SK-N-SH treated with all-trans-retinoic acid at 6 μM for 48 hours (cell line): ENCODE measurements around the gene MAP3K10.
"Not testable (repeated sequence)": the region's sequence is repeated elsewhere in the genome, so short reads cannot be mapped to it uniquely, and the experiment has no call there.

Experiments used
- ATAC-seq: fragments of 200-7000 bp; cut with Tn5 transposase; 3 replicates; pipeline ENCODE4 v1.9.1; 2020; ENCODE audit warnings: mild to moderate bottlenecking, moderate library complexity
- ARNTL ChIP-seq: fragments of 450-650 bp; formaldehyde crosslinking; IDR thresholded peaks from 2 replicates; pipeline ENCODE4 v1.5.0; 2020; ENCODE audit warnings: low read depth, mild to moderate bottlenecking, moderate library complexity, borderline replicate concordance
- BACH2 ChIP-seq: fragments of 250-450 bp; sonication (Bioruptor Pico); IDR thresholded peaks from 2 replicates; pipeline ENCODE4 v1.9.0; 2021; ENCODE audit warnings: mild to moderate bottlenecking, borderline replicate concordance
- CREB5 ChIP-seq: fragments of 250-450 bp; sonication (Bioruptor Pico); IDR thresholded peaks from 2 replicates; pipeline ENCODE4 v1.5.1; 2020; ENCODE audit warnings: low read depth, mild to moderate bottlenecking, moderate library complexity
- CSDC2 ChIP-seq: fragments of 250-450 bp; sonication (Bioruptor Pico); IDR thresholded peaks from 2 replicates; pipeline ENCODE4 v1.5.0; 2020; ENCODE audit warnings: mild to moderate bottlenecking, moderate library complexity
- CSRNP3 ChIP-seq: fragments of 250-450 bp; sonication (Bioruptor Pico); IDR thresholded peaks from 2 replicates; pipeline ENCODE4 v1.5.1; 2021; ENCODE audit warnings: mild to moderate bottlenecking, moderate library complexity
- ESRRG ChIP-seq: fragments of 250-450 bp; sonication (Bioruptor Pico); IDR thresholded peaks from 2 replicates; pipeline ENCODE4 v1.6.1; 2021; ENCODE audit warnings: mild to moderate bottlenecking
- GLIS3 ChIP-seq: fragments of 250-450 bp; sonication (Bioruptor Pico); IDR thresholded peaks from 2 replicates; pipeline ENCODE4 v1.5.0; 2020; ENCODE audit warnings: mild to moderate bottlenecking, moderate library complexity
- ISL1 ChIP-seq: fragments of 250-450 bp; sonication (Bioruptor Pico); IDR thresholded peaks from 2 replicates; pipeline ENCODE4 v2.1.2; 2022; ENCODE audit warnings: mild to moderate bottlenecking, moderate library complexity
- OSR1 ChIP-seq: fragments of 250-450 bp; sonication (Bioruptor Pico); IDR thresholded peaks from 2 replicates; pipeline ENCODE4 v1.8.0; 2022; ENCODE audit warnings: moderate library complexity, mild to moderate bottlenecking, inconsistent platforms
- PATZ1 ChIP-seq: fragments of 250-450 bp; sonication (Bioruptor Pico); IDR thresholded peaks from 2 replicates; pipeline ENCODE4 v1.8.0; 2020; ENCODE audit warnings: mild to moderate bottlenecking, moderate library complexity, borderline replicate concordance
- POU6F1 ChIP-seq: fragments of 250-450 bp; sonication (Bioruptor Pico); IDR thresholded peaks from 2 replicates; pipeline ENCODE4 v1.8.0; 2021; ENCODE audit warnings: low read depth, mild to moderate bottlenecking, moderate library complexity, borderline replicate concordance
- PPARA ChIP-seq: fragments of 250-450 bp; sonication (Bioruptor Pico); IDR thresholded peaks from 2 replicates; pipeline ENCODE4 v1.5.0; 2020; ENCODE audit warnings: mild to moderate bottlenecking, borderline replicate concordance
- RARB ChIP-seq: fragments of 250-450 bp; sonication (Bioruptor Pico); IDR thresholded peaks from 2 replicates; pipeline ENCODE4 v1.8.0; 2021; ENCODE audit warnings: mild to moderate bottlenecking, moderate library complexity
- TCF4 ChIP-seq: fragments of 250-450 bp; sonication (Bioruptor Pico); IDR thresholded peaks from 2 replicates; pipeline ENCODE4 v1.8.0; 2021; ENCODE audit warnings: mild to moderate bottlenecking, moderate library complexity, borderline replicate concordance
- TOX ChIP-seq: fragments of 250-450 bp; sonication (Bioruptor Pico); IDR thresholded peaks from 2 replicates; pipeline ENCODE4 v1.8.0; 2021; ENCODE audit warnings: mild to moderate bottlenecking, moderate library complexity, borderline replicate concordance
- TSHZ2 ChIP-seq: fragments of 250-450 bp; sonication (Bioruptor Pico); IDR thresholded peaks from 2 replicates; pipeline ENCODE4 v1.5.0; 2020; ENCODE audit warnings: mild to moderate bottlenecking, moderate library complexity
- ZC3H10 ChIP-seq: fragments of 250-450 bp; sonication (Bioruptor Pico); IDR thresholded peaks from 2 replicates; pipeline ENCODE4 v1.5.1; 2021; ENCODE audit warnings: mild to moderate bottlenecking, moderate library complexity
- ZFP3 ChIP-seq: fragments of 250-450 bp; sonication (Bioruptor Pico); IDR thresholded peaks from 2 replicates; pipeline ENCODE4 v1.5.0; 2020; ENCODE audit warnings: mild to moderate bottlenecking, moderate library complexity
- ZFP30 ChIP-seq: fragments of 450-650 bp; formaldehyde crosslinking; IDR thresholded peaks from 2 replicates; pipeline ENCODE4 v1.5.0; 2022; ENCODE audit warnings: mild to moderate bottlenecking, moderate library complexity
- ZNF565 ChIP-seq: fragments of 450-650 bp; formaldehyde crosslinking; conservative IDR thresholded peaks from 2 replicates; pipeline ENCODE4 v1.5.0; 2020; ENCODE audit warnings: low read depth, mild to moderate bottlenecking, moderate library complexity
- ZNF70 ChIP-seq: fragments of 450-650 bp; formaldehyde crosslinking; IDR thresholded peaks from 2 replicates; pipeline ENCODE4 v1.5.0; 2020; ENCODE audit warnings: mild to moderate bottlenecking, moderate library complexity
- ZNF8 ChIP-seq: fragments of 450-650 bp; formaldehyde crosslinking; IDR thresholded peaks from 2 replicates; pipeline ENCODE4 v1.5.0; 2020; ENCODE audit warnings: mild to moderate bottlenecking, moderate library complexity

The MAP3K10 gene

GRCh38 chr19:40144947-40145748 lies 46.1 kb upstream of the MAP3K10 start:
- no peak for ATAC-seq
- TF ChIP-seq ZNF70 (CRISPR knock-in tag) (no peak), CSDC2 (no peak), TOX (CRISPR knock-in tag) (no peak), ZFP3 (no peak), CSRNP3 (CRISPR knock-in tag) (no peak), ESRRG (no peak), TSHZ2 (CRISPR knock-in tag) (no peak), ISL1 (CRISPR knock-in tag) (no peak), ZNF565 (no peak), ZNF8 (CRISPR knock-in tag) (no peak), POU6F1 (CRISPR knock-in tag) (no peak), GLIS3 (CRISPR knock-in tag) (no peak), ARNTL (CRISPR knock-in tag) (no peak), ZFP30 (CRISPR knock-in tag) (no peak), PPARA (CRISPR knock-in tag) (no peak), ZC3H10 (no peak)

DNA sequence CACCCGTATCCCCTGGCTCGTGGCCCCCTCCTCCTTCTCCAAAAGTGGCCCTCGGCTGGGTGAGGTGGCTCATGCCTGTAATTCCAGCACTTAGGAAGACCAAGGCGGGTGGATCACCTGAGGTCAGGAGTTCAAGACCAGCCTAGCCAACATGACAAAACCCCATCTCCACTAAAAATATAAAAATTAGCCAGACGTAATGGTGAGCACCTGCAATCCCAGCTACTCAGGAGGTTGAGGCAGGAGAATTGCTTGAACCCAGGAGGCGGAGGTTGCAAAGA lies 45.5 kb upstream of the MAP3K10 start:
- ATAC-seq = not testable (repeated sequence)

- peak; percentile 66 for ATAC-seq
- no peak for TF ChIP-seq PPARA (CRISPR knock-in tag)
- no peak for TF ChIP-seq OSR1
- TF ChIP-seq PATZ1 = no peak
- TF ChIP-seq CSRNP3 (CRISPR knock-in tag) = no peak
- TF ChIP-seq ARNTL (CRISPR knock-in tag) = no peak
- no peak for TF ChIP-seq CSDC2
- TF ChIP-seq POU6F1 (CRISPR knock-in tag) = no peak
- TF ChIP-seq ZFP3 = no peak
- no peak for TF ChIP-seq ZC3H10
- no peak for TF ChIP-seq ESRRG
- no peak for TF ChIP-seq BACH2 (CRISPR knock-in tag)
- TF ChIP-seq ISL1 (CRISPR knock-in tag) = no peak
- TF ChIP-seq TCF4 (CRISPR knock-in tag) = no peak
- TF ChIP-seq ZNF8 (CRISPR knock-in tag) = no peak
- no peak for TF ChIP-seq RARB
- no peak for TF ChIP-seq ZNF565
- TF ChIP-seq GLIS3 (CRISPR knock-in tag) = no peak
- TF ChIP-seq CREB5 (CRISPR knock-in tag) = no peak
- TF ChIP-seq TOX (CRISPR knock-in tag) = no peak
Measured at GRCh38 chr19:40147338-40147692, 43.9 kb upstream of the MAP3K10 start.
